ENCODE data around the gene ROBO2.

The ROBO2 gene

DNA sequence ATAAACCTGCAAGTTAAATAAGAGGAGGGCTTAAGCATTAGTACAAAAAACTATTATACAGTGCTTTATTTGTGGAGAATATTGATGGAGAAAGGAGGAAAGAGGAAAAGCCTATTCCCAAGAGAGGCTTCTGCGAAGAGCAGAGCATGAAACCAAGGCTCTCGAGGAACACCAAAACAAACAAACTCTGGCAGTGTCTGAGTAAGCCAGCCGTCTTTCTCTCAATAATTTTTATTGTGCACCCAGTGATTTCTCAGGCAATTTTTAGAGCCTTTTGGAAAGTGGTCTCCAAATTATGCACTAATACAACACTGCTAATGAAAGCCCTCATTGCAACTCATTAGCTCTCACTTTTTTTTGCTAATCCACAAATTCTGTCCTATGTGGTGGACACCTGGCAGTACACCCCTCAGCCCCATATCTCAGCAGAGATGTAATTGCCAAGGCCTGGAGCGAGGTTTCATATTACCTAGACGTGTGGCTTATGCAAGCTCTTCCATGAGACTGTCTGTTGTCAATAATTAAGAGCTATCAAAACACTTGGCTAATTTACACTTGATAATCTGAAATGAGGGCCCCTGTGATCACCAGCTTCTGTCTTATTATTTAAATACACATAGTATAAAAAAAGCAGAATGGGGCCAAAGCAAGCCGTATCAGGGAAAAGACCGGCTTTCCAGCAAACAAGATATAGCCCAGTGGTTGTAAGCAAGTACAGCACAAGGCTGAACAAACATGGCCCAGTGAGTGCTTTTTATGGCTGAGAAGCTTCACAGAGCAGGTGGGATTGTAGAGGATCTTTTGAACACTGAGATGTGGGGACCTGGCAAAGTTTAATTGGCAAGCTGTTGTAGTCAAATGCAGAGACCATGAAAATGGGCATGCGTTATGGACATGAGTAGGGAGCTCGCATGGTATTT is 216.9 kb downstream of the ROBO2 start:
- DNase-seq (ENCODE audit: low read depth, low spot score), result no peak

DNA sequence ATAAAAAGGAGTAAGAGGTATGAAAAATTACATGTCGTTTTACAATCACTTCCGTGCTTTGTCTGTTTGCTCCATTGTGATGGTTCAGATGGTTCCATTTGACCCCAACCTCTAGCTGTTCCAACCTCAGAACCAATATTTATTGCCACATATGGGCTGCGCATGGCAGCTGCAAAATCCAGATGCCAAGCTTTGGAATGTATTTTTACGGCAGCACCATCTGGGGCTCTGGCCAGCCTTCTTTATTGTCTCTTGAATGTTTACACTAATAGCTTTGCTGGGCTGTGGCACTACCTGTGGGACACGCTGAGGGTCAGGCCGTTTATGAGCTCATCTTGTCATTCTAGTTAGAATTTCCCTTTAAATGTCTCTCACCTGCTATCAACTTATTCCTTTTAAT is 219.8 kb downstream of the ROBO2 start:
- no peak for DNase-seq (ENCODE audit: low read depth, low spot score)

DNA sequence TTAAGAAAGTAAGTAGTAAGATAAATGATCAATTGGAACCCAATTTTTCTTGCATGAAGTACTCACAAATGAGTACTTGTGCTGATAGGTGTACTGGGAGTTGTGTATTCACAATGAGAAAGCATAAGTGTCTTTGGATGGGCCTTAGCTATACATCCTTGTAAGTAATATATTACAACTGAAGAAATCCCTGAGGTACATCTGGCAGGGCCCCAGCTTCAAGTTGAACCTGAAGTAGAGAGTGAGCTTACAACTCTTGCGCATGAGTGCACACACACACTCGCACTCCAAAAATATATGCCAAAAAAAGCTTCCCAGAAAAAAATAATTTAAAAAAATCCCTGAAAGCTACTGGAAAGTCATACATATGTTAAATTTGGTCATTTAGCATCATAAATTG is 222.5 kb downstream of the ROBO2 start:
- no peak for DNase-seq (ENCODE audit: low read depth, low spot score)

DNA sequence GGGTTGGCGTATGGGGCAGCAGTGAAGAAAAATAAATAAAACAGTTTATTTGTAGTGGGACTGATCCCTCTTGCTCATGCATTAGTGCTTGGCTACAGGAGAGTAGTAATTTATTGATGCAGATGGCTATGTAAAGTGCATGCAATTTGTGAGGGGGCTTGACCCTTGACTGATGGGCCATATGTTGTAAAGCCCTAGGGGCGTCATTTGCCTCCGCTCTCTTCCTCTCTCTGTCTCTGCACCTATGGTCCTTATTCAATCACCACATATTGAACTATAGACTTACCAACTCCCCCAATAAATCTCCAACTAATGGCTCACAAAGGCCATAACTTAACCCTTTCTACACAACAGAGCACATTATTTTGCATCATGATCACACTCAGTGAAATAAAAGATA is 227.7 kb downstream of the ROBO2 start:
- no peak for DNase-seq (ENCODE audit: low read depth, low spot score)

DNA sequence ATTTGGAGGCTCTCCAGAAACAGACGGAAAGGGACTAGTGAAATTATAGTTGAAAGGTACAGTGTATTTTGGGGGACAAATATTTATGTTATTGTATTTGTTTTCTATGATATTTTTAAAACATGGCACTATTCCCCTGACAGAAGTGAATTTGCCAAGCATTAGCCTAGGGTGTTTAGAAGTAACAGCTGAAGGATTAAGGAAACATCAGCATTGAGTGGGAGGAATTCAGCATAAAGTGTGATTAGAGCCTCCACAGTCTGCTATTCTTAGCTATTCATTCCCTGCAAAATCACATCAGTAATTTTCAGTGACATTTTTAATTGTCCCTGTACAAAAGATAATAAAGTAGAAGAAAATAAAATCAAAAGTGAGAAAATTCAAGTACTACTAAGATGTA is 231.4 kb downstream of the ROBO2 start:
- DNase-seq (ENCODE audit: low read depth, low spot score), result no peak

DNA sequence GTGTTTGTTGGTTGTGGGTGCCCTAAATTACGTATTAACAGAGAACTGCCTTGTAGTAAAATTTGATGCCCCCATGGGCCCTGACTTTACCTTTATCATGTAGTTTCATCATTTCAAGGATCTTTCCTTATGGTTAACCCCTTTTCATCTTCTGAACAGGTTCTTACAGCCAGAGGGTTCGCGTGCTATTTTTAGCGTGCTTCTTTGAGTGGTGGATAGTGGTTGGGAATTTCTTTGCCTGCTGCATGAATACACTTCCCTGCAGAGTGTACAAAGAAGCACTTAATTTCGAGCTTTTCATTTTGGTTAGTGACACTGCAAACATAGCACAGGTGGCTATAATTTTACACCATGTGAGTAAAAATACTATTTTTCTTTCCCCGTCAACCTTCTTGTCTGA is 231.8 kb downstream of the ROBO2 start:
- DNase-seq (ENCODE audit: low read depth, low spot score), result no peak

DNA sequence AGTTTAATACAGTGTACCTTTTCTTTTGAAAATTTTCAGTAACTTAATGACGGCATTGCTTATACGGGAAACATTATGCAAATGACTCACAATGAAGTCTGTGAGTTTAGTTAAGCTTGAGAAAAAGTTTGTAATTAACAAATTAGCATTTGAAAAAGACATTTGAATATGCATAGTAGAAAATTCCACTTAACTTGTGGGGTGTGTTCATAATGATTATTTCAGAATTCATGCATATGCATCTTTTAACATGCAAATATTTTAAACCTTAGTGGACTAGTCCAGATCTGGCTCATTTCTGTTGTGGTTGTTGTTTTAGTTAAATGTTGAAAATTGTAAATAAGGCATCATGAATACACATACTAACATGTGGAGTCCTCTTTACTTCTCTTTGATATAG is 239.4 kb downstream of the ROBO2 start:
- DNase-seq (ENCODE audit: low read depth, low spot score), result no peak

DNA sequence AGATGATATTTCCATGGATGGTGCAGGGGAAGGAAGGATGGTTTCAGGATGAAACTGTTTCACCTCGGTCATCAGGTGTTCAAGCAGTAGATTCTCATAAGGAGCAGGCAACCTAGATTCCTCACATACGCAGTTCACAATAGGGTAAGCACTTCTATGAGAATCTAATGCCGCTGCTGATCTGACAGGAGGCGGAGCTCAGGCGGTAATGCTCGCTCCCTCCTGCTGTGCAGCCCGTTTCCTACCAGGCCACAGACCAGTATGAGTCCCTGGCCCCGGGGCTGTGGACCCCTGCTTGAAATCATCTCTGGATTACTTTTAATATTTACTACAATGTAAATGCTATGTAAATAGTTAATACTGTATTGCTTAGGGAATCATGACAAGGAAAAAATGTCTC is 241.8 kb downstream of the ROBO2 start:
- DNase-seq (ENCODE audit: low read depth, low spot score), result no peak

DNA sequence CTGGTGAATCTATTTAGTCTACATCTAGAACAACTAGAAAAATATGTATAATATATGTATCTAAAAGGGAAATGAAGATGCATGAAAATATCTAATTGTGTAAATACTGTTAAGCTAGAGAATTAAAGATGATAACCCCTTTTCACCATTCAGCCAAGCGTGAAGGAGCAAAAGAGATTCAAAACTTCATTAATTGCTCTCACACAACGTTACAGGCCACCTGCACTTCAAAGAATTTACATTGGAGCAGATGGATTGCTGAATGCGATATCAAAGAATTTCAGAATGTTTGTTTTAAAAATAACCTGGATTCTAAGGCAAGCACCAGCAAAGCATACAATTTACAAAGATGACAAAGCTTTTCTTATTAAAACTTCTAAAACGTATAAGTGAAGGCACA is 243.2 kb downstream of the ROBO2 start:
- no peak for DNase-seq (ENCODE audit: low read depth, low spot score)

DNA sequence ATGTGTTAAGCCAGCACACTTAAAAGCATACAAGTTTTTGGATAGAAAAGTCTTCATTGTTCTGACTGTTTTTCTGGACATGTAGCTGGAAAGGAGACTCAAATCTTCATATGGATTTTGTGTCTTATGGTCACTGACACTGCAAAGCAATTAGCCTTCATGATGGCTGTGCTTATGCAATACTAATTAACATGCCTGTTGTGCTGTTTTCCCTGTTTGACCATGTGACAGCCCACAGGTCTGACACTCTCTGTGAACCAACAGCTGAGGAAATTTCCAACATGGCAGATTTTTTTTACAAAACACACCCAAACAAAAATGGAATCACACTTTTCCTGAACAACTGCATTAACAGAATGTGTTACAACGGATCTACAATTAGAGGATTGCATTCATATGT is 248.4 kb downstream of the ROBO2 start:
- no peak for DNase-seq (ENCODE audit: low read depth, low spot score)

DNA sequence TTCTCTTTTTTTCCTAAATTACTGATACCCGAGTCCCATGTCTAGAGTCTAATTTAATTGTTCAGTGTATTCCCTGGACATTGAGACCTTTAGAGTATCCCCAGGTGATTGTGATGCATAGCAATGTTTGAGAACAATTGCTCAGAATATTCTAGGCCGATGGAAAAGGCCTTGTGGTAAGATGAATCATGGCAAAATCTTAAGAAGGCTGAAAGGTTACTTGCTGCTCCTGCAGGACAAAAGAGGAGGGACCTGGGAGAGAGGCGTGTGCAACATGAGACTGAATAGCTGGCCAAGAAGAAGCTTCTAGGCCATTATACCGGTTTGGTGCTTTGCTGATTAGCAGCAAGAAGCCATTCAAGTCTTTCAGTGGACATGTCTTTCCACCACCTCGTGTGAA is 256.6 kb downstream of the ROBO2 start:
- no peak for DNase-seq (ENCODE audit: low read depth, low spot score)

DNA sequence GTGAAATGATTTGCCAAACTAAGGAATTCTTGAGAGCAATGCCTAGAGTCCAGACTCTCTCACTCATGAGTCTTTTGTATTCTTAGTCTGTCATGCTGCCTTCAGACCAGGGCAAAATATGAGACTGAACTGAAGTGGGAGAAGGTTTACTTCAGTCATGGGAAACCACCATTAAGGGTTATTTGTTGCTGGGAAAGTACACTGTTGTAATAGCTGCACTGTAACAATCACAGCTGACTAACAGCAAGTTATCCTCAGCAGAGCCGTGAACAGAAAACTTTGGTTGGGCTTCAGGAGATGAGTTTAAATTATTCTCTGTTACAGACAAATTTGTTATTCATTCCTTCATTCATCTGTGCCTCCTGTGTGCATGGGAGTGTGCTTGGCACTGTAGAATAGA is 258.5 kb downstream of the ROBO2 start:
- no peak for DNase-seq (ENCODE audit: low read depth, low spot score)

DNA sequence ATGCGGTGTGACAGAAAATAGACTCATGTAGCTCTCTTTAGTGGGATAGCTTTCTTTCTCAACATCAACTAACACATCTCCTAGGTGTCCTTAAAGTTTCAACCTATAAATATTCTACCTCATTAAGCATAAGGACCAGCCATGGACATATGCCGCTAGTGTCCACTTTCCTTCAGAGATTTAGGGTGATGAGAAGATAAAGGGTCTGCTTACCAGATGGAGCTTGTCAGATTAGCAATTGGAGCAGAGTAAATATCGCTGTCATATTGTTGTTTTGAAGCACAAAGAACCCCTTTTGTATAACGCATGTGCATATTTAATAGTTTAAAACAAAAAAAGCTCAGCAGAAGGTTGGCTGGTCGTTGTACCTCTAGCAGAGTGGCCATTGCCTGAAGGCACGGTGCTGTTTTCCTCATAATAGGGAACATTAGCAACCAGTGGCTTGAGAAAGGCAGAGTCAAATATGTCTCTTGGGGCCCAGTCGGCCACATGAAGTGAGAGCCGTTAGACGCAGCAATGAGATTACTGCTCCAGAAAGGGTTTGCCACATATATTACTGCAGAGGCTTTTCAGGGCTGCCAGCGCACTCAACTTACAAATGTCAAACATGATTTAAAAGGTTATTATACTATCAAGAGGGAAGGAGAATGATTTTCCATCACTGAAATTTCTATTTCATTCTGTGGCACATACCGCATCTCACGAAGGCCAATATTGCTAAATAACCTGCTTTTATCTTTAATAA is 264.2 kb downstream of the ROBO2 start:
- DNase-seq (ENCODE audit: low read depth, low spot score), result no peak

DNA sequence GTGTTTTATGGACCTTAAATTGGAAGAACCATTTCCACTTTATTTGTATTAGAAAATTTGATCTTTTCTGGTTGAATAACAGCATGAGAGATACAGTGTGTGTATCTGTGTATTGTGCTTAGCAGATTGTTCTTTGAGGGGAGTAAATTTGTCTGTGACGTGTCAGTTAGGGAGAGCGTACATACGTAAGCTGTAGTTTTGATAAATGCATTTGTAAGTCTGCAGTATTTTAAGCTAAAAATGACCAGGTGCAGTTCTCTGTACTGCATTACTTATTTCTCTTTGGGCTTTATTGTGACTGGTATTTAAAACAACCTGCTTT is 264.8 kb downstream of the ROBO2 start:
- no peak for DNase-seq (ENCODE audit: low read depth, low spot score)

DNA sequence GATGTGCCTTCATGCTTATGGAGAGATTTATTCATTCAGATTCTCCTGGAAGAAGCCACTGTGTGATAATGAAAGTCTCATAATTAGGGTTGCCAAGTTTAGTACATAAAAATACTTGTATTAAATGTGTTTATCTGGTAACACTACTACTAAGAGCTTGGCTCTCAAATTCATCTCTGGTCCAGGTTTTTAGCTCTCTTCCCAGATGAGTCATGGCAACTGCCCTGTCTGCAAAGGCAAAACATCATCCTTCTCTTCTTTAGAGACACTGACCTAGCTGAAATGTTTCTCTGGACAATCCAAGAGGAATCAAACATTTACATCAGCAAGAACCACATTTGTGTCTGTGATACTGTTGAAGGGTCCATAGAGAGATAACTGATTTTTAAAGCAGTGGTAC is 269.6 kb downstream of the ROBO2 start:
- DNase-seq (ENCODE audit: low read depth, low spot score), result no peak

DNA sequence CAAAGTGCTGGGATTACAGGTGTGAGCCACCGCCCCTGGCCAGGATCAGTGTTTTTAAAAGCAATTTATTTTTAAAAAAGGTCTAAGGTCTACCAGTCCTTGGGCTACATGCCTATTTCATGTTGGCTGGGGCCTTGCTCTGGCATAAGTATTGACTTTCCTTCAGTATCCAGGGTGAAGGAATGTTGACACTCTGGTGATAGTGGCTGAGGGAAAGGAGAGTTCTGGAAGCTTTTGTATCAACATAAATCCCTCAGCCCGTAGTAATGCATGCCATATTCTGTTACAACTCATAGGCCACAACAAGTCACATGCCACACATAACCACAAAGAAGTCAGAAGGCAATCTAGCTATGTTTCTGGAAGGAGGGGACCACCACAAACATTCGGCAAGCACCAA is 273.9 kb downstream of the ROBO2 start:
- no peak for DNase-seq (ENCODE audit: low read depth, low spot score)

DNA sequence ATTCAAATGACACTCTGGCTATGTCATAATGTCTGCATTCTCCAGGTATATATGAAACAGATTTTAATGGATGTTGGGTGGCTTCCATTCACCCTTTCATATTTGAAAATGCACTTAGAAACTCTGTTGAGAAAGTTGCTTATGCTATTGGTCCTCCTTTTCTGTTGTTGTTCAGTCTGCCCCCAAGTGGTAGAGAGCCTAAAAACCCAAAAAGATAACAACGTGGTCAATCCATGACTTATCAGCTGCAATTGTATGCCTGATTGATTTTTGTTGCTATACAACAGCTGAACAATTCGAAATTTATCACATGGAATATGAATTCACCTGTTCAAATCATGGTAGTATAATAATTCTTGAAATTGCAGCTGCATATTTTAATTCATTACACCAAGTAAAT is 279.8 kb downstream of the ROBO2 start:
- no peak for DNase-seq (ENCODE audit: low read depth, low spot score)

DNA sequence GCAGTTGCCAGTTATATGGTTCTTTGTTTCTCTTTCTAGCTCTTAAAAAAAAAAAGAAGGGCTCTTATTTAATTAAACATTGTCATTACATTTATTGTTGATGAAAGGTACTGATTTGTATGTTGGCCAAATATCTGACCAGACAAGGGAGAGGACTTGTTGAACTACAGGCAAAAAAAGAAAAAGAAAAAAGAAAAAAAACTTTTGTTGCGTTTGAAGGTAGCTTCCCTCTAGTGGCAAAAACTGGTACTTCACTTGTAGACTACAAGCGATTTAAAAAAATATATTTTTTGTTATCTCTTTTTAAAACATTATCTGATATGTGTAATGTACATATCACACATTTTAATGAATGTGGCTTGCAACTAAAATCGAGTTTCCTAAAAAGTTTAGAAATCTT is 280.6 kb downstream of the ROBO2 start:
- no peak for DNase-seq (ENCODE audit: low read depth, low spot score)

DNA sequence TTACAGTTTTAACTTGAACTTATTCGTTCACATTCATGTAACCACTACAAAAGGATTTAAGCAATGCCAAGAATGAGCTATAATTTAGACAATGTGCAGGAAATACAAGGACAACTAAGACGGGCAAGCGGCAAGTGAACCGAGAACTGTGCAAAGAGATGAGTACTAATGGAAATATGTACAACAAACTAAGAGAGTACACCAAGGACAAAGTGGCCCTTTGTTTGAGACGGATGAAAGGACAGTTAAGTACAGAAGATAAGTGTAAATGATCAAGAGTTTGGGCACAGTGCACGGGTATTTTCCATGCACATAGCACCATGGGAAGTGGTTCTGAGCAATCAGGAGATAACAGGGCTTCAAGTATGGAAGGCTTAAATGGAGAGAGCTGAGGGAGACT is 281.7 kb downstream of the ROBO2 start:
- DNase-seq (ENCODE audit: low read depth, low spot score), result no peak

DNA sequence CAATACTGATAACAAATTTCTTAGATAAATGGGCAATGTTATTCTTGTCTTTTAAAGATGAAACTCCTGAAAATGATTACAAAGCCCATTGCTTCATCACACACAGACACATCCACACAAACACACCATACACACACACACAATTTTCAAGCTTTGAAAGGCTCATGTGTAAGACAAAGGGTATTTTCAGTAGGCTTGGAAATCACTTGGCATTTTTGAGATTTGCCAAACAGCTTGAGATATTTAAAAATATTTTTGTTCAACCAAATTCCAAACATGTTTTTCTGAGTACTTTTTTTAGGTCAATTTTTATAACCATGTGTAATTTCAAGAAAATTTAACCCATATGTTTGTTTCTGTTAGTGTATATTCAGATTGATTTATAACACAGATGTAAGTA is 283.7 kb downstream of the ROBO2 start:
- DNase-seq (ENCODE audit: low read depth, low spot score), result no peak

DNA sequence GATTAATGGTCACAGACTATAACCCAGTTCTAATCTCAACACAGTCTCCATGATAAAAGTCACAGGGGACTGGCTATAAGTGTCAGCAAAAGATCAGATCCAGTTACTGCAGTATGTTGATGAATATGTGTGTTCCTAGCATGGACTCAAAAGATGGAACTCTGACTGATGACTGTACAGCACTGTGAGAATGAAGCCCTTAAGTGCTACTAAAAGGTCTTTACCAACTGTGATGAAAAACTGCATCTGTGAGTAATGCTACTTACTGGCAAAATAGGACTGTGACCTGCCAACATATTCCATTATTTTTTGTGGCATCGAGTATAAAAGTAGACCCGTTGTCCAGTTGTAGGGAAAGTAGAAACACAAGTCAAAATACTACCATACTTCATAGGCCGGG is 284.2 kb downstream of the ROBO2 start:
- DNase-seq (ENCODE audit: low read depth, low spot score), result no peak

DNA sequence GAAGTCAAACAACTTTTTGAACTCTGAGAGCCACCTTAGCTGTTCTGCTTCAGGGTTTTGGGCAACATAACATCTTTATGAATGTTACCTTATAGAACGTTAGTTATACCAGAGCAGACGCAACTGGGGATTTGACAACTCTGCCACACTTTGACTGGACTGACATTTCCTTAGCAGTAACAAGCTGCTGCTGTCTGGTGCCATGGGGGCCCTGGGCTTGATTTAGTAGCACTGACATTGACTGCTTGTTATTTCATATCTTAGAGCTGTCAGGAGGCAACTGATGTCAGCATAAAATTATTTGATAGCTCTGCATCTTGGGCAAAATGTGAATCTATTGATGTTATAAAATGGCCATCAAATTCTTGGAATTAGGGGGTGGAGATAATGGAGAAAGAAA is 285.4 kb downstream of the ROBO2 start:
- DNase-seq (ENCODE audit: low read depth, low spot score), result no peak

DNA sequence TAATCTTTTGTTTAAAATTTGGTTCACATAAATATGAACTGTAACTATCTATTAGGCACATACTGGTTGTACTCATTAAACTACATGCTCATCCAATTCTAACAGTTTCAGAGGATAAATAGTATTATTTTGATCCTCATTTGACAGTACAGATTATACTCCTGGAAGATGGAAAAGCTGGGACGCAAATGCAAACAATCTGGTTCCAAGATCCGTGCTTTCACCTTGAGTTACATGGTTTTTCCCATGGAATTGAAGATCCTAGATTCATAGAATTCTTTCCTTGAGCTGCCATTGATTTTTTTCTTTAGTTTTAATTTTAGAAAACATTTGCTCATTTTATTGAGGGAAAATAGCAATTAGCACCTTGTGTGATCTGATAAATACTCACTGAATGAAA is 285.8 kb downstream of the ROBO2 start:
- no peak for DNase-seq (ENCODE audit: low read depth, low spot score)

All from activated naive CD8-positive, alpha-beta T cell treated with anti-CD3 and anti-CD28 coated beads, Interleukin-2, amount 50 U/mL, for 16 hours (primary cell).